NT2/D1 (cell line): Measurements from ENCODE around the gene MUC4.

Source experiments
- DNase-seq: peaks from one replicate; pipeline ENCODE4 v3.0.0-alpha.2; 2011; ENCODE audit warnings: low read depth, low spot score
- H3K27me3 ChIP-seq: 2 replicates; pipeline ENCODE4 v1.6.0; 2011; ENCODE audit warnings: mild to moderate bottlenecking; ENCODE audit not compliant: insufficient read length, insufficient read depth
- H3K36me3 ChIP-seq: 2 replicates; pipeline ENCODE4 v1.6.1; 2011; ENCODE audit warnings: mild to moderate bottlenecking, low read length, mixed read lengths; ENCODE audit not compliant: insufficient read depth, insufficient read length
- H3K4me1 ChIP-seq: 2 replicates; pipeline ENCODE4 v1.5.1; 2011; ENCODE audit not compliant: insufficient read depth, insufficient read length
- H3K4me3 ChIP-seq: 2 replicates; pipeline ENCODE4 v1.5.1; 2011; ENCODE audit warnings: low read depth; ENCODE audit not compliant: insufficient read length
- H3K9ac ChIP-seq: 2 replicates; pipeline ENCODE4 v1.6.0; 2011; ENCODE audit warnings: low read depth; ENCODE audit not compliant: insufficient read length
- H3K9me3 ChIP-seq: 2 replicates; pipeline ENCODE4 v1.5.1; 2011; ENCODE audit warnings: mild to moderate bottlenecking, low read length; ENCODE audit not compliant: insufficient read depth
- SUZ12 ChIP-seq: IDR thresholded peaks from 2 replicates; pipeline ENCODE4 v1.6.1; 2011; ENCODE audit not compliant: insufficient read length, insufficient read depth; ENCODE audit errors: extremely low read depth
- YY1 ChIP-seq: IDR thresholded peaks from 2 replicates; pipeline ENCODE4 v1.6.1; 2011; ENCODE audit not compliant: insufficient read length, insufficient read depth
- ZNF274 ChIP-seq: IDR thresholded peaks from 2 replicates; pipeline ENCODE4 v1.6.1; 2011; ENCODE audit warnings: mild to moderate bottlenecking, low read depth, low read length

MUC4 gene

DNA sequence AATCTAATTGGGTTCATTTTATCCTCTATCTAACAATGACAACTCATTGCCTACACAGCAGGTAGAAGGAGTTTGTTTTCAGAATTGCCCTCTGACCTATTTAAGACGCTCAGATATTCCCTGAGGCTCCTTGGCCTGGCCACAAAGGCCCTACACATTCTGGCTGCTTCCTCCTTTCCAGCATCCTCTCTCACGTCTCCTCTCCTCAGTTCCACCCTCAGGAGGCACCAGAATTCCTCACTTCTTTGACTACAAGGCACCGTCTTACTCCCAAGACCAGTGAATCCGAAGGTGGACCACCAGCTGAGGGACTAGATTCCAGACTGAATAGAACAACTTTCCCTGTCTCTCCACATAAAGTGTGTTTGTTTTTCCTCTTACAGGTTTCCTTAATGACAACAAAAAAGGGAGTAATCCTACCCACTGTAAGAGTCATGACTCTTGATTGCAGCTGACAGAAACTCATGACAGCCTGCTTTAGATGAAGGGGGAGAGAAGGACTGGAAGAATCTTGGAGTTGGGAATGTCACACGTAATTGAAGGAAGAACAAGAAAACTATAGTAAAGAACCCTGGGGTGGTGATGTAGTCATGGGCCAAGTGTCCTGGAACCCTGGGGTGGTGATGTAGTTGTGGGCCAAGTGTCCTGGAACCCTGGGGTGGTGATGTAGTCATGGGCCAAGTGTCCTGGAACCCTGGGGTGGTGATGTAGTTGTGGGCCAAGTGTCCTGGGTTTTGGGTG, 112.9 kb downstream of the MUC4 start:
- H3K9ac ChIP-seq, result no peak overlapping the region
- peaks cover 17% of the 10 kb centered on the region for H3K4me1 ChIP-seq
- no peaks in the 10 kb centered on the region for H3K9me3 ChIP-seq
- H3K4me3 ChIP-seq, result no peak overlapping the region
- TF ChIP-seq ZNF274 (no peak), SUZ12 (no peak), YY1 (no peak)
- peaks cover 5% of the 10 kb centered on the region for H3K27me3 ChIP-seq
- H3K36me3 ChIP-seq, result peaks cover 26% of the 10 kb centered on the region
- DNase-seq, result peak; percentile 66

- H3K4me3 ChIP-seq, result no peak overlapping the region
Observed at GRCh38 chr3:195698325-195698646, 113.4 kb downstream of the MUC4 start.

GRCh38 chr3:195697582-195698324, 114.0 kb downstream of the MUC4 start:
- H3K4me3 ChIP-seq, result no peak overlapping the region
- peak; percentile 87 for DNase-seq
- H3K9ac ChIP-seq, result peak overlapping the region; percentile 12
- H3K4me1 ChIP-seq, result peaks cover 17% of the 10 kb centered on the region
- no peak for TF ChIP-seq SUZ12
- H3K9me3 ChIP-seq, result no peaks in the 10 kb centered on the region
- no peaks in the 10 kb centered on the region for H3K27me3 ChIP-seq
- peaks cover 36% of the 10 kb centered on the region for H3K36me3 ChIP-seq

More at GRCh38 chr3:195698325-195698646, 113.4 kb downstream of the MUC4 start:
- H3K9ac ChIP-seq, result no peak overlapping the region
- peaks cover 2% of the 10 kb centered on the region for H3K27me3 ChIP-seq
- no peak for DNase-seq
- H3K4me1 ChIP-seq, result peaks cover 17% of the 10 kb centered on the region
- H3K36me3 ChIP-seq, result peaks cover 31% of the 10 kb centered on the region
- H3K9me3 ChIP-seq, result no peaks in the 10 kb centered on the region
- TF ChIP-seq ZNF274, result no peak
- no peak for TF ChIP-seq YY1
- no peak for TF ChIP-seq SUZ12
